ENCODE results near the gene CTSZ. TPM values are rescaled to one million over a fixed set of nuclear protein-coding genes. Genes with fewer than 3 reads are reported as not detected.

Gene CTSZ
- total and polyA plus RNA-seq, 2 of the 8 experiments (the other 6 are each of a cell fraction or from before 2014, with no cell fraction given): 32.8 to 34.0 TPM

GRCh38 chr20:59005523-59006166 lies 1.4 kb downstream of the CTSZ start (continued):
- TF ChIP-seq USF2 (IDR thresholded peaks at IDR 0.05; ENCODE audit: low read length) (no peak), RAD21 (IDR thresholded peaks at IDR 0.05 in 1 of 2, conservative IDR thresholded peaks at IDR 0.05 in 1 of 2; ENCODE audit: low read depth in 2 of 2, low read length in 2 of 2) (no peak), E2F6 (IDR thresholded peaks at IDR 0.05) (no peak), PHF8 (conservative IDR thresholded peaks at IDR 0.05; ENCODE audit: low read depth, low read length) (no peak), SRF (IDR thresholded peaks at IDR 0.05; ENCODE audit: low read depth, low read length) (no peak), MAFK (IDR thresholded peaks at IDR 0.05; ENCODE audit: low read depth, low read length) (no peak), CTCF (IDR thresholded peaks at IDR 0.05; ENCODE audit: control extremely low read depth in 1 of 3, insufficient read depth in 1 of 3, low read depth in 1 of 3, low read length in 3 of 3) (no peak), EGR1 (IDR thresholded peaks at IDR 0.05; ENCODE audit: borderline replicate concordance, low read depth, low read length) (no peak)

Measured in H1 (cell line).